ENCODE data around the gene EIF4E3. TPM values are rescaled to one million over a fixed set of nuclear protein-coding genes. Genes with fewer than 3 reads are reported as not detected.
A peak's percentile ranks its signal among the peaks of the same experiment; 100 is the strongest.

Gene EIF4E3
- total RNA-seq, 2 experiments from 2014 or later, result 56.5 to 59.4 TPM

- ChIA-PET POLR2A (no interaction called here), CTCF (no interaction called here)
- Mint-ChIP-seq H3K4me3 (no peak overlapping the region), H3K36me3 (ENCODE audit: low read depth) (peaks cover 62% of the 10 kb centered on the region), H3K9me3 (ENCODE audit: insufficient read depth) (no peaks in the 10 kb centered on the region), H3K27ac (peak overlapping the region; percentile 83), H3K27me3 (ENCODE audit: low read depth) (no peaks in the 10 kb centered on the region), H3K4me1 (ENCODE audit: low read depth) (peaks cover 71% of the 10 kb centered on the region)
- no peak for ATAC-seq
- no peak for DNase-seq
Measured at GRCh38 chr3:71703797-71704196, 21.4 kb downstream of the EIF4E3 start.

DNA sequence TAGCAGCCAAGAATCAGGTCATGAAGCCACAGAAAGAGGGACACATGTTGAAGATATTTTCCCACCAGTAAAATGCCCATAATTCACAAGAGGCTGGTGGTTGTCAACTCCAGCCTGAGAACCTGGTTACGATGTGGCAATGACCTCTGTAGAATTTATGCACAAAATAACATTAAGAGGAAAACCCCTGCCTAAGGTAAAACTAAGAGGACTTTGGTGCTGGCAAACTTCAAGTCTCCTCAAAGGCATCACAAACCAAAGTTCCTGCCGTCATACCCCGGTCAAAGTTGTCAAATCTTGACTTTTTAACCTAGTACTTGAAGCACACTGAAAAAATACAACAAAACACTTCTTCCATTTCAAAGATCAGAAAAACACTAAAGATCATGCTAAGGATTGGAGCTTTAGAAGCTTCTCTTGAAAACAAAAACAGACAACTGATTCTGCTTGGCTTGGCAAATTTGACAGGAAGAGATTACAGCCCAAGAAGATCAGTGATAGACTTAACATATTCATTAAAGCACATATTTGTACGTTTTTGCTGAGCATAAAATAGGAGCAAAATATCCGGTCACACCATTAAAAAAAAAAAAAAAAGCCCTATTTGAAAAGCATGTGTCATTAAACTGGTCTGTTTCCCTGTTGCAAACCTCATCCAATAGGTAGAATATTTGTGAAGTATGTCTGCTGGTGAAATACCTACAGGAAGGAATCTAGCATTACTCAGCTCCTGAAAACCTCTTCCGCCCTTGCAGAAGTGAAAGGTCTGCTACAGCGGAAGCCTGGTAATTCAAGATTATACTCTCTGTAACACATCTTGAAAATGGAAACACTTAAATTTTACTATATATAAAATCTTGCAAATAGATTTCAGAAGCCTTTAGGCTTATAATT is 22.8 kb downstream of the EIF4E3 start:
- Mint-ChIP-seq H3K4me3 (peak overlapping the region; percentile 42), H3K27me3 (ENCODE audit: low read depth) (no peaks in the 10 kb centered on the region), H3K9me3 (ENCODE audit: insufficient read depth) (no peaks in the 10 kb centered on the region), H3K27ac (peak overlapping the region; percentile 83), H3K36me3 (ENCODE audit: low read depth) (peaks cover 67% of the 10 kb centered on the region), H3K4me1 (ENCODE audit: low read depth) (peaks cover 58% of the 10 kb centered on the region)
- ATAC-seq, result peak; percentile 91
- ChIA-PET CTCF (interaction anchor here (0.7 to 2.7 kb wide), 6 partner anchors 9 to 173 kb away, joined by 3 to 18 read pairs (median 7); no protein-coding TSS in a partner anchor), POLR2A (interaction anchor here (0.7 to 1.1 kb wide), 3 partner anchors 19 to 119 kb away, joined by 3 to 4 read pairs (median 4); partner anchors contain the start of gene FOXP1)
- peak; percentile 63 for DNase-seq

DNA sequence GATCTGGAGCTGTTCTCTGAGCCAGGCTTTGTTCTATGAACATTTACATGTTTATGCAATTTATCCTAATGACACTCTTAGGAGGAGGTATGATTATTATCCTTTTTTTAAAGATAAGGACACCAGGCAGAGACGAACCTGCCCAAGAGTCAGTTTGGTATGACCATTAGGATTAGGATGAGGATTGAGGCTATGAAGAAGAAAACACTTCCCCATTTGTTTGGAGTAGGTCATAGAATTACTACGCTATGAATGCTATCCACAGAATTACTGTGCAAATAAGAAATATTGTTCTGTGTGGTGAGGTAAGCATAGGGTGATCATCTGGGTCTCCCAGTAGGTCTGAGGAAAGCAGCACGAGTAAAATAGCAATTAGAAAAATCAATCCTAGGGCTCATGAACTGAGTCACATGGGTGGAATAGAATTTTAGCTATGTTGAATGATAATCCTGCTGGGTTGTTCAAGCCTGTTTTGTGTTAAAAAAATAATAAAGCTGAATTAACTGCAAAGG is 23.9 kb downstream of the EIF4E3 start:
- ChIA-PET POLR2A (interaction anchor here (0.7 to 1.1 kb wide), 2 partner anchors 118 to 471 kb away, joined by 3 to 4 read pairs; partner anchors contain the start of gene FOXP1), CTCF (interaction anchor here (1.5 to 2.7 kb wide), 3 partner anchors 10 to 29 kb away, joined by 4 to 18 read pairs (median 7); no protein-coding TSS in a partner anchor)
- H3K4me1 Mint-ChIP-seq (ENCODE audit: low read depth), result peaks cover 52% of the 10 kb centered on the region
- H3K27ac Mint-ChIP-seq, result peak overlapping the region; percentile 83
- DNase-seq (no peak), ATAC-seq (no peak)
- no peaks in the 10 kb centered on the region for H3K27me3 Mint-ChIP-seq (ENCODE audit: low read depth)
- H3K4me3 Mint-ChIP-seq, result peak overlapping the region; percentile 42
- peaks cover 65% of the 10 kb centered on the region for H3K36me3 Mint-ChIP-seq (ENCODE audit: low read depth)
- no peaks in the 10 kb centered on the region for H3K9me3 Mint-ChIP-seq (ENCODE audit: insufficient read depth)

GRCh38 chr3:71695000-71695482 is 30.2 kb downstream of the EIF4E3 start:
- Mint-ChIP-seq H3K9me3 (ENCODE audit: insufficient read depth) (no peaks in the 10 kb centered on the region), H3K27me3 (ENCODE audit: low read depth) (no peaks in the 10 kb centered on the region), H3K4me3 (no peak overlapping the region), H3K36me3 (ENCODE audit: low read depth) (peaks cover 46% of the 10 kb centered on the region), H3K4me1 (ENCODE audit: low read depth) (peaks cover 3% of the 10 kb centered on the region), H3K27ac (no peak overlapping the region)
- CTCF ChIA-PET, result interaction anchor here (0.7 to 5.3 kb wide), 4 partner anchors 13 to 107 kb away, joined by 3 to 19 read pairs (median 10); no protein-coding TSS in a partner anchor
- DNase-seq (no peak), ATAC-seq (no peak)
- POLR2A ChIA-PET, result no interaction called here

GRCh38 chr3:71694358-71694999 is 30.7 kb downstream of the EIF4E3 start:
- no peaks in the 10 kb centered on the region for H3K27me3 Mint-ChIP-seq (ENCODE audit: low read depth)
- no peak overlapping the region for H3K27ac Mint-ChIP-seq
- no peak overlapping the region for H3K4me3 Mint-ChIP-seq
- no peaks in the 10 kb centered on the region for H3K9me3 Mint-ChIP-seq (ENCODE audit: insufficient read depth)
- ATAC-seq (no peak), DNase-seq (no peak)
- H3K4me1 Mint-ChIP-seq (ENCODE audit: low read depth), result peaks cover 3% of the 10 kb centered on the region
- H3K36me3 Mint-ChIP-seq (ENCODE audit: low read depth), result peaks cover 48% of the 10 kb centered on the region
- ChIA-PET POLR2A (no interaction called here), CTCF (interaction anchor here (1.5 to 5.3 kb wide), 3 partner anchors 12 to 35 kb away, joined by 6 to 19 read pairs (median 17); no protein-coding TSS in a partner anchor)

- H3K9me3 Mint-ChIP-seq (ENCODE audit: insufficient read depth), result no peaks in the 10 kb centered on the region
- CTCF ChIA-PET, result interaction anchor here (1.5 to 5.3 kb wide), 3 partner anchors 11 to 36 kb away, joined by 6 to 19 read pairs (median 17); no protein-coding TSS in a partner anchor
- no peak overlapping the region for H3K27ac Mint-ChIP-seq
- ATAC-seq (no peak), DNase-seq (no peak)
- POLR2A ChIA-PET, result no interaction called here
- H3K4me3 Mint-ChIP-seq, result no peak overlapping the region
- peaks cover 7% of the 10 kb centered on the region for H3K4me1 Mint-ChIP-seq (ENCODE audit: low read depth)
- peaks cover 52% of the 10 kb centered on the region for H3K36me3 Mint-ChIP-seq (ENCODE audit: low read depth)
- H3K27me3 Mint-ChIP-seq (ENCODE audit: low read depth), result no peaks in the 10 kb centered on the region
Measured at GRCh38 chr3:71693641-71694040, 31.6 kb downstream of the EIF4E3 start.

- Mint-ChIP-seq H3K9me3 (ENCODE audit: insufficient read depth) (no peaks in the 10 kb centered on the region), H3K27me3 (ENCODE audit: low read depth) (no peaks in the 10 kb centered on the region), H3K4me3 (no peak overlapping the region), H3K36me3 (ENCODE audit: low read depth) (peaks cover 51% of the 10 kb centered on the region), H3K27ac (no peak overlapping the region), H3K4me1 (ENCODE audit: low read depth) (peaks cover 15% of the 10 kb centered on the region)
- DNase-seq (no peak), ATAC-seq (no peak)
- ChIA-PET CTCF (interaction anchor here (5.3 kb wide), 1 partner anchor 10 kb away, joined by 19 read pairs; no protein-coding TSS in a partner anchor), POLR2A (interaction anchor here (0.6 kb wide), 1 partner anchor 112 kb away, joined by 3 read pairs; no protein-coding TSS in a partner anchor)
Measured at GRCh38 chr3:71692139-71692538, 33.1 kb downstream of the EIF4E3 start.

- DNase-seq, result no peak
- no peak overlapping the region for H3K27ac Mint-ChIP-seq
- no peaks in the 10 kb centered on the region for H3K27me3 Mint-ChIP-seq (ENCODE audit: low read depth)
- no peaks in the 10 kb centered on the region for H3K9me3 Mint-ChIP-seq (ENCODE audit: insufficient read depth)
- peaks cover 20% of the 10 kb centered on the region for H3K4me1 Mint-ChIP-seq (ENCODE audit: low read depth)
- ChIA-PET POLR2A (interaction anchor here (0.5 kb wide), 1 partner anchor 19 kb away, joined by 6 read pairs; no protein-coding TSS in a partner anchor), CTCF (interaction anchor here (0.5 to 0.7 kb wide), 2 partner anchors 129 to 647 kb away, joined by 3 read pairs; no protein-coding TSS in a partner anchor)
- no peak overlapping the region for H3K4me3 Mint-ChIP-seq
- H3K36me3 Mint-ChIP-seq (ENCODE audit: low read depth), result peaks cover 48% of the 10 kb centered on the region
- no peak for ATAC-seq
Measured at GRCh38 chr3:71690341-71690841, 34.8 kb downstream of the EIF4E3 start.

GRCh38 chr3:71689291-71689690 is 35.9 kb downstream of the EIF4E3 start:
- Mint-ChIP-seq H3K27ac (no peak overlapping the region), H3K27me3 (ENCODE audit: low read depth) (no peaks in the 10 kb centered on the region), H3K4me1 (ENCODE audit: low read depth) (peaks cover 22% of the 10 kb centered on the region), H3K9me3 (ENCODE audit: insufficient read depth) (no peaks in the 10 kb centered on the region), H3K36me3 (ENCODE audit: low read depth) (peaks cover 47% of the 10 kb centered on the region), H3K4me3 (no peak overlapping the region)
- CTCF ChIA-PET, result no interaction called here
- ATAC-seq (no peak), DNase-seq (no peak)
- POLR2A ChIA-PET, result no interaction called here

- ChIA-PET CTCF (no interaction called here), POLR2A (no interaction called here)
- Mint-ChIP-seq H3K36me3 (ENCODE audit: low read depth) (peaks cover 49% of the 10 kb centered on the region), H3K9me3 (ENCODE audit: insufficient read depth) (no peaks in the 10 kb centered on the region), H3K4me1 (ENCODE audit: low read depth) (peaks cover 24% of the 10 kb centered on the region), H3K4me3 (no peak overlapping the region), H3K27ac (no peak overlapping the region), H3K27me3 (ENCODE audit: low read depth) (no peaks in the 10 kb centered on the region)
- ATAC-seq (no peak), DNase-seq (no peak)
Measured at GRCh38 chr3:71688121-71688520, 37.1 kb downstream of the EIF4E3 start.

DNA sequence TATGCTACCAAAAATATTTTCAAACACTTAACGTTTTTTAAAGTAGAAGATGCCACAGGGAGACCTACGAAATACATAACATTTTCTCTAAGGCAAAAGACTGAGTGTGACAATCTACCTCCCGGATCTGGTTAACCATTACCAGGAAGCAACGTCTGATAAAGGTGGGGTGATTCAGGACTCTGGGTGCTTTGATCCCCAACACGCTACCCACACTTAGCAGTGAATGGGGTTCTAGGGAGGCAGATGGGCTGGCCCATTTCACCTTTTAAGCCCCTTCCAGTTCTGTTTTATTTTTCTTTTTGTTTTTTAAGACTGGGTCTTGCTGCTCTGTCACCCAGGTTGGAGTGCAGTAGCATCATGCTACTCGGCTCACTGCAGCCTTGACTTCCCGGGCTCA is 39.5 kb downstream of the EIF4E3 start:
- Mint-ChIP-seq H3K4me3 (no peak overlapping the region), H3K9me3 (ENCODE audit: insufficient read depth) (no peaks in the 10 kb centered on the region), H3K27ac (peak overlapping the region; percentile 46), H3K4me1 (ENCODE audit: low read depth) (peaks cover 33% of the 10 kb centered on the region), H3K27me3 (ENCODE audit: low read depth) (no peaks in the 10 kb centered on the region), H3K36me3 (ENCODE audit: low read depth) (peaks cover 58% of the 10 kb centered on the region)
- ATAC-seq, result peak; percentile 65
- DNase-seq, result no peak
- POLR2A ChIA-PET, result no interaction called here
- CTCF ChIA-PET, result no interaction called here

All from activated CD8-positive, alpha-beta T cell treated with anti-CD3 and anti-CD28 coated beads, Interleukin-2, amount 10 ng/mL, durations not matched to agents 7 days and 5 days (primary cell).